ENCODE results near the gene CASP7. TPM values are rescaled to one million over a fixed set of nuclear protein-coding genes. Genes with fewer than 3 reads are reported as not detected.

Gene CASP7
- total RNA-seq, 1 donor from 2014 or later: 9.9 TPM

GRCh38 chr10:113712755-113713639 is 33.3 kb downstream of the CASP7 start:
- intact Hi-C loops (cut with micrococcal nuclease): no loop called here
- Histone ChIP-seq H3K27ac (replicated peaks) (no peak overlapping the region), H3K4me3 (no peak overlapping the region), H3K9me3 (replicated peaks) (no peaks in the 10 kb centered on the region), H3K36me3 (peaks cover 9% of the 10 kb centered on the region), H3K27me3 (ENCODE audit: low read depth) (no peaks in the 10 kb centered on the region), H3K4me1 (peaks cover 36% of the 10 kb centered on the region)
- DNase-seq: no peak
- TF ChIP-seq, protein P1, sequence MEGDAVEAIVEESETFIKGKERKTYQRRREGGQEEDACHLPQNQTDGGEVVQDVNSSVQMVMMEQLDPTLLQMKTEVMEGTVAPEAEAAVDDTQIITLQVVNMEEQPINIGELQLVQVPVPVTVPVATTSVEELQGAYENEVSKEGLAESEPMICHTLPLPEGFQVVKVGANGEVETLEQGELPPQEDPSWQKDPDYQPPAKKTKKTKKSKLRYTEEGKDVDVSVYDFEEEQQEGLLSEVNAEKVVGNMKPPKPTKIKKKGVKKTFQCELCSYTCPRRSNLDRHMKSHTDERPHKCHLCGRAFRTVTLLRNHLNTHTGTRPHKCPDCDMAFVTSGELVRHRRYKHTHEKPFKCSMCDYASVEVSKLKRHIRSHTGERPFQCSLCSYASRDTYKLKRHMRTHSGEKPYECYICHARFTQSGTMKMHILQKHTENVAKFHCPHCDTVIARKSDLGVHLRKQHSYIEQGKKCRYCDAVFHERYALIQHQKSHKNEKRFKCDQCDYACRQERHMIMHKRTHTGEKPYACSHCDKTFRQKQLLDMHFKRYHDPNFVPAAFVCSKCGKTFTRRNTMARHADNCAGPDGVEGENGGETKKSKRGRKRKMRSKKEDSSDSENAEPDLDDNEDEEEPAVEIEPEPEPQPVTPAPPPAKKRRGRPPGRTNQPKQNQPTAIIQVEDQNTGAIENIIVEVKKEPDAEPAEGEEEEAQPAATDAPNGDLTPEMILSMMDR (IDR thresholded peaks at IDR 0.05; ENCODE audit: borderline replicate concordance): no peak

DNA sequence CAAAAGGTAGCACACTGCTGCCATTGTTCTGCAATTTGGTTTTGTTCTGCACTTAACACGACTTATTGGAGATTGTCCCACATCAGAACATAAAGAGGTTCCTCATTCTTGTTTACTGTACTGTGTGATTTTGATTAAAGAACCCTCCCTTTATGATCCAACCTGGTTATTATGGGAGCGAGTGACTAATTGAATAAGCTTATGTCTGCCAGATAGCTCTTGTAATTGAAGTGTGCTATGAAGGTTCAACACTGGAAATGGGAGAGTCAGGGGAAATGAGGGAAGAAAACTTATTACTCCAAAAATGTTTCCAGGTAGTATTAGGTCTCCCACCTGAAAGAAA is 33.9 kb downstream of the CASP7 start:
- H3K4me1 ChIP-seq: peaks cover 33% of the 10 kb centered on the region
- H3K4me3 ChIP-seq: no peak overlapping the region
- H3K27ac ChIP-seq (replicated peaks): no peak overlapping the region
- H3K36me3 ChIP-seq: peaks cover 9% of the 10 kb centered on the region
- no peaks in the 10 kb centered on the region for H3K9me3 ChIP-seq (replicated peaks)
- H3K27me3 ChIP-seq (ENCODE audit: low read depth): no peaks in the 10 kb centered on the region
- TF ChIP-seq, protein P1 (IDR thresholded peaks at IDR 0.05; ENCODE audit: borderline replicate concordance): no peak
- no peak for DNase-seq
- intact Hi-C loops (cut with micrococcal nuclease): no loop called here

GRCh38 chr10:113716109-113716910 is 36.6 kb downstream of the CASP7 start:
- Histone ChIP-seq H3K36me3 (peaks cover 20% of the 10 kb centered on the region), H3K27ac (replicated peaks) (no peak overlapping the region), H3K4me3 (no peak overlapping the region), H3K27me3 (ENCODE audit: low read depth) (no peaks in the 10 kb centered on the region), H3K4me1 (peaks cover 6% of the 10 kb centered on the region), H3K9me3 (replicated peaks) (no peaks in the 10 kb centered on the region)
- intact Hi-C loops (cut with micrococcal nuclease): no loop called here
- TF ChIP-seq, protein P1 (IDR thresholded peaks at IDR 0.05; ENCODE audit: borderline replicate concordance): no peak
- DNase-seq: no peak

DNA sequence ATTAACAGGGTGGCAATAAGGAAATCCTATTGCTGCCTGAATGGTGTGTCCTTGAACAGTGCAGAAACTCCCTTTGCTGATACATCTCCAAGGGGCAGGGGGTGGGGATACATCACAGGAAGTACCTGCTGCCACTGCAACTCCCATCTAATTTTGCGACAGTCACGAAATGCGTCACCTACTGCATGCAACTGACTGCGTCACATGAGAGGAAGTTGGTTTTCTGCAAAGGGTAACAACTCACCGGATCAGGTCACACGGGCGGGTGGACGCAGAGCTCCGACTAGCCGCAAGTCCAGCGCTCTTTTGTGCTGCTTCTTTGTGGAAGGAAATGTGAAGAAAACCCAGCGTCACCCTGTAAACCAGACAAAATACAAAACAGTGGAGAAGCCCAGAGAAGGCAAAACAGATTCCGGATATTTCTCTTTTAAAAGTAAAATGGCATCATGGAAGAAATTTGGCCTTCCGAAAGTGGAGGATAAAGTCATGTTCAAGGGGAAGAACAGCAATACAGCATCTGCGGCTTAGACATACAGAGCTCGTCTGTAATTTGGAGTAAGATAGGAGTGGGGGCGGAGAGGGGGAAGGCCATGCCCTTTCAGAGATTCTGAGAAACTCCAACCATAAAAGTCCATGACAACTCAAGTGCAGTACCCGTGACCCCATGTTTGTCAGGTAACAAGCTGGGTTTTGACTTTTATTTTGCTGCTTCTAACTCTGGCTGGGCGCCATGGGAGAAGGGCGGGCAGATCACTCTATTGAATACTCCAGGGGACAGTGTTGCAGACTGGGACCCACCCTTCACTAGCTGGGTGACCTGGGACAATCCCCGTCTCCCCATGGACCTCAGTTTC is 39.5 kb downstream of the CASP7 start:
- intact Hi-C loops (cut with micrococcal nuclease): no loop called here
- H3K4me1 ChIP-seq: no peaks in the 10 kb centered on the region
- TF ChIP-seq, protein P1 (IDR thresholded peaks at IDR 0.05; ENCODE audit: borderline replicate concordance): no peak
- no peaks in the 10 kb centered on the region for H3K27me3 ChIP-seq (ENCODE audit: low read depth)
- DNase-seq: no peak
- no peak overlapping the region for H3K27ac ChIP-seq (replicated peaks)
- no peaks in the 10 kb centered on the region for H3K9me3 ChIP-seq (replicated peaks)
- H3K36me3 ChIP-seq: peaks cover 47% of the 10 kb centered on the region
- no peak overlapping the region for H3K4me3 ChIP-seq

DNA sequence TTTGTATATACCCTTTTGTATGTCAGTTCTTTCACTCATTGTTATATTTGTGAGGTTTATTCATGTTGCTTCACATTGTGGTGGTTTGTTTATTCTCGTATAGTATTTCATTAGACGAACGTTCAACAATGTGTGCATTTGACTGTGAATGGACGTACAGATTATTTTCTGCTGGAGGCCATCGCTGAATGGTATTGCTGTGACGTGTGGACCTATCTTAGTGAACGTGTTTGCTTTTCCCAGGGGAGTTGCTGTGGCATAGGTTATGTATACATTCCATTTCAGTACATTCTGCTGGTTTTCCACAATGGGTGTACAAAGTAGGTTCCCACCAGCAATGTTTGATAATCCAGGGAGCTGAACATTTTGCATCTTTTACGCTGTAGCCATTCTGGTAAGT is 40.7 kb downstream of the CASP7 start:
- TF ChIP-seq, protein P1 (IDR thresholded peaks at IDR 0.05; ENCODE audit: borderline replicate concordance): no peak
- H3K36me3 ChIP-seq: peaks cover 59% of the 10 kb centered on the region
- H3K4me1 ChIP-seq: no peaks in the 10 kb centered on the region
- H3K27me3 ChIP-seq (ENCODE audit: low read depth): no peaks in the 10 kb centered on the region
- DNase-seq: no peak
- no peak overlapping the region for H3K4me3 ChIP-seq
- intact Hi-C loops (cut with micrococcal nuclease): no loop called here
- no peaks in the 10 kb centered on the region for H3K9me3 ChIP-seq (replicated peaks)
- H3K27ac ChIP-seq (replicated peaks): no peak overlapping the region
